Type B pancreatic cell (in vitro differentiated cells): ENCODE data around the gene LBH. TPM values are rescaled to one million over a fixed set of nuclear protein-coding genes. Genes with fewer than 3 reads are reported as not detected.
A peak's percentile ranks its signal among the peaks of the same experiment; 100 is the strongest.

Source experiments
- DNase-seq: peaks from one replicate; pipeline ENCODE4 v3.0.0; 2021; ENCODE audit warnings: mixed read lengths; ENCODE audit not compliant: unreplicated experiment; ENCODE audit errors: extremely low spot score
- H3K27ac Mint-ChIP-seq: 2 replicates; pipeline ENCODE4 v1.8.0; 2021; ENCODE audit warnings: mild to moderate bottlenecking, mixed read lengths
- H3K27me3 Mint-ChIP-seq: 2 replicates; pipeline ENCODE4 v1.8.0; 2021; ENCODE audit warnings: mixed read lengths
- H3K36me3 Mint-ChIP-seq: 2 replicates; pipeline ENCODE4 v1.8.0; 2021; ENCODE audit warnings: mixed read lengths
- H3K4me1 Mint-ChIP-seq: one replicate; pipeline ENCODE4 v1.8.0; 2021; ENCODE audit warnings: mixed read lengths; ENCODE audit not compliant: unreplicated experiment
- H3K4me3 Mint-ChIP-seq: 2 replicates; pipeline ENCODE4 v1.8.0; 2021; ENCODE audit warnings: mild to moderate bottlenecking, mixed read lengths
- H3K9me3 Mint-ChIP-seq: 2 replicates; pipeline ENCODE4 v1.8.0; 2021; ENCODE audit warnings: mixed read lengths
- total RNA-seq: library from RNA; stranded (reverse); gene quantifications from 2 replicates; pipeline ENCODE4 v1.2.1, GENCODE V29; 2021; ENCODE audit warnings: low replicate concordance
- TF ChIP-seq, protein P1 (sequence below): fragments of 200-600 bp; sonication (generic); conservative IDR thresholded peaks from 2 replicates; pipeline ENCODE4 v1.5.0; 2021; ENCODE audit warnings: antibody characterized with exemption, mild to moderate bottlenecking

The LBH gene
- total RNA-seq, 1 donor from 2014 or later, result 78.5 TPM

DNA sequence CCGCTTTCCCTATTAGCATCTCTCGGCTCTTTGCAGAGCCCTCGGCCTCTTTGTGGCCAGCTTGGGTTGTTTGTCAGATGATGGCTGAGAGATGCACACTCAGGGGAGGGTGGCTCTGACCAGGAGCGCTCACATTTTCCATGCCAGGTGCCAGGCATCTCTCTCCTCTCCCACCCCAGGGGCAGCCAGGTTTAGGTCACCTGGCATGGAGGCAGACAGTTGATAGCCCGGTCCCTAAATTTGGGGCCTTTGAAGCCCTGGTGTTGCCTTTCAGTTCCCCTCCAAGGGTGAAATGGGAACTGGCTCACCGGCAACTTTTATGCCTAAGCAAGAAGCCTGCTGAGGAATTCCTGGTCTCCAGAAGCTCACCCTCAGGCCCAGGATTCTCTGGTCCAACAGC, 19.1 kb downstream of the LBH start:
- Mint-ChIP-seq H3K9me3 (no peaks in the 10 kb centered on the region), H3K27ac (no peak overlapping the region), H3K27me3 (no peaks in the 10 kb centered on the region), H3K36me3 (peaks cover 14% of the 10 kb centered on the region), H3K4me3 (no peak overlapping the region), H3K4me1 (peaks cover 29% of the 10 kb centered on the region)
- TF ChIP-seq, protein P1, sequence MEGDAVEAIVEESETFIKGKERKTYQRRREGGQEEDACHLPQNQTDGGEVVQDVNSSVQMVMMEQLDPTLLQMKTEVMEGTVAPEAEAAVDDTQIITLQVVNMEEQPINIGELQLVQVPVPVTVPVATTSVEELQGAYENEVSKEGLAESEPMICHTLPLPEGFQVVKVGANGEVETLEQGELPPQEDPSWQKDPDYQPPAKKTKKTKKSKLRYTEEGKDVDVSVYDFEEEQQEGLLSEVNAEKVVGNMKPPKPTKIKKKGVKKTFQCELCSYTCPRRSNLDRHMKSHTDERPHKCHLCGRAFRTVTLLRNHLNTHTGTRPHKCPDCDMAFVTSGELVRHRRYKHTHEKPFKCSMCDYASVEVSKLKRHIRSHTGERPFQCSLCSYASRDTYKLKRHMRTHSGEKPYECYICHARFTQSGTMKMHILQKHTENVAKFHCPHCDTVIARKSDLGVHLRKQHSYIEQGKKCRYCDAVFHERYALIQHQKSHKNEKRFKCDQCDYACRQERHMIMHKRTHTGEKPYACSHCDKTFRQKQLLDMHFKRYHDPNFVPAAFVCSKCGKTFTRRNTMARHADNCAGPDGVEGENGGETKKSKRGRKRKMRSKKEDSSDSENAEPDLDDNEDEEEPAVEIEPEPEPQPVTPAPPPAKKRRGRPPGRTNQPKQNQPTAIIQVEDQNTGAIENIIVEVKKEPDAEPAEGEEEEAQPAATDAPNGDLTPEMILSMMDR, result no peak
- DNase-seq, result no peak

DNA sequence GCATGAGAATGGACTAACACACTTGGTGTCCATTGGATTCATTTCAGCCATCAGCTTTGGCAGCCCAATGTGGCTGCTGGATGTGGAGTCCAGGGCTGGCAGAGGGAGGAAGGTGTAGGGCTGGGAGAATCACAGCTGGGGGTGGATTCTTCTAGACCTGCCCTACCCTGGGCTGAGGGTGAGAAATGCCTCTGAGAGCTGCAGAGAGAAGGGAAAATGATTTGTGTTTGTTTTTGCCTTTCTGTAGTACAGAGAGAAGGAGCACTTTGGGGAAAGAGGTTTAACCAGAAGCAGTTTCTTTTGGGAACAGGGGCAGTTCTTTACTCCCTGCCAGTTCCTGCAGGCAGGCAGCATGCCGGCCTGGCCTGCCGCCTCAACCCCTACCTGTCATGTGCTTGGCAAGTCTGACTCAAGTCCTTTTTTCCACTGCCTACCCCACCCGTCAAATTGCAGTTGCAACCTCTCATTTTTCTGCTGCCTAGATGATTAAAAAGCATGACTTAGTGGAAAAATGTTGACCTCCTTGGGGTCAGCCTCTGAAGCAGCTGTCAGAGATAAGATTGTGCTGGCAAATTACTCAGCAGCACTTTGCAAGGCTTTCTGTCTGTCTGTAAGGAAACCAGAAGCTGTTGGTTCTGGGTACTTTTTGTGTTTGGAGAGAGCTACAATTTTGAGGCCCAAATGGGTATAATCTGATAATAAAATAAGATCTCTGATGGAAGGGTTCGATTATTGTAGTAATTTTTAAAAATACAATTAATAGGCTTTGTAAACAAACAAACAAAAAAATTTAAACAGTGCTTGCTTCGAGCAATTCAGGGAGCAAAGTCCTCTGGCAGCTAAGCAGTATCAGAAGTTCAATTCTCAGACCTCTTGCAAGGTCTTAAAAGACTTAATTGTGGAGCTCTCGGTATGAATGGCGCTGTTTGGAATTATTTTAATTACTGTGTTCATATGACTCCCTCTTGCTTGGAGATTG, 21.7 kb downstream of the LBH start:
- Mint-ChIP-seq H3K4me3 (peak overlapping the region; percentile 40), H3K4me1 (peaks cover 35% of the 10 kb centered on the region), H3K27me3 (no peaks in the 10 kb centered on the region), H3K9me3 (no peaks in the 10 kb centered on the region), H3K36me3 (peaks cover 23% of the 10 kb centered on the region), H3K27ac (peak overlapping the region; percentile 89)
- TF ChIP-seq, protein P1, result no peak
- DNase-seq, result no peak

DNA sequence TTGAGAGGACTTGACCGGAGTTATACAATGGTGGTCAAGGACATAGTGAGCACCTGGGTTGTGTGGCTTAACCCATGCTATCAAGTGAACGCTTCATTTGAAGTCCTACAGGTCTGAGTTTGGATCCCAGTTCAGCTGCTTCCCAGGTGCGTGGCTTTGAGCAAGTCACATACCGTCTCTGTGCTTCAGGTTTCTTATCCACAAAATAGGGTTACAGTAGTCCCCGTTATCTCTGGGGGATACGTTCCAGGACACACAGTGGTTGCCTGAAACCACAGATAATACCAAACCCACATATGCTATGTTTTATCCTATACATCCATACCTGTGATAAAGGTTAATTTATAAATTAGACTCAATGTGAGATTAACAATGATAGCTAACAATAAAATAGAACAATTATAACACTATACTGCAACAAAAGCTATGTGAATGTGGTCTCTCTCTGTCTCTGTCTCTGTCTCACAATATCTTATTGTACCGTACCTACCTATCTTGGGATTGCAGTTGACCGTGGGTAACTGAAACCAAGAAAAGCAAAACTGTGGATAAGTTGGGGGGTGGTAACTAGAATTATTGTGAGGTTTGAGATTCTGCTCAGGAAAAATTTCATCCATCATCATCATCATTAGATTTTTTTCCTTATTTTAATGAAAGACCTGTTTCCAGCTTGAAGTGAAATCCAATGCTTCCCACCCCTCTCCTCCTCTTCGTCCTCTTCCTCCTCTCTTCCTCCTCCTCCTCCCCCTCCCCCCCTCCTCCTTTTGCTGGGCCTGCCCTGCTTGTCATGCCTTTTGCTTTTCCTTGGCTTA, 22.7 kb downstream of the LBH start:
- DNase-seq, result no peak
- TF ChIP-seq, protein P1, result no peak
- H3K4me1 Mint-ChIP-seq, result peaks cover 31% of the 10 kb centered on the region
- H3K27me3 Mint-ChIP-seq, result no peaks in the 10 kb centered on the region
- no peak overlapping the region for H3K27ac Mint-ChIP-seq
- peaks cover 29% of the 10 kb centered on the region for H3K36me3 Mint-ChIP-seq
- no peaks in the 10 kb centered on the region for H3K9me3 Mint-ChIP-seq
- no peak overlapping the region for H3K4me3 Mint-ChIP-seq

DNA sequence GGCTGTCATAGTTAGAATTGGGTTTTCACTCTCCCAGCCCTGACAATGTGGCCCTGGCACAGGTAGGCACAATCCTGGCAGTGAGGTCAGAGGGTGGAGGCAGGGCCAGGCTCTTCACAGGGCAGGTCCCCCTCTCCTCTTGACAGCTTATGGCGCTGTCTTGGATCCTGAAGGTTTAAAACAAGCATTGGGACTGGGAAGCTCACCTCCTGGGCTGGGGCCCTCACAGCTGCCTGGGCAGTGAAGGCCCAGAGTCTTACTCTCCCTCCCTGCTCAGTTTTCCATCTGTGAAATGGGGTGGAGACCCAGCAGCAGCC, 23.3 kb downstream of the LBH start:
- no peaks in the 10 kb centered on the region for H3K27me3 Mint-ChIP-seq
- peaks cover 26% of the 10 kb centered on the region for H3K36me3 Mint-ChIP-seq
- H3K4me1 Mint-ChIP-seq, result peaks cover 26% of the 10 kb centered on the region
- TF ChIP-seq, protein P1, result no peak
- H3K27ac Mint-ChIP-seq, result no peak overlapping the region
- no peaks in the 10 kb centered on the region for H3K9me3 Mint-ChIP-seq
- no peak overlapping the region for H3K4me3 Mint-ChIP-seq
- DNase-seq, result no peak

DNA sequence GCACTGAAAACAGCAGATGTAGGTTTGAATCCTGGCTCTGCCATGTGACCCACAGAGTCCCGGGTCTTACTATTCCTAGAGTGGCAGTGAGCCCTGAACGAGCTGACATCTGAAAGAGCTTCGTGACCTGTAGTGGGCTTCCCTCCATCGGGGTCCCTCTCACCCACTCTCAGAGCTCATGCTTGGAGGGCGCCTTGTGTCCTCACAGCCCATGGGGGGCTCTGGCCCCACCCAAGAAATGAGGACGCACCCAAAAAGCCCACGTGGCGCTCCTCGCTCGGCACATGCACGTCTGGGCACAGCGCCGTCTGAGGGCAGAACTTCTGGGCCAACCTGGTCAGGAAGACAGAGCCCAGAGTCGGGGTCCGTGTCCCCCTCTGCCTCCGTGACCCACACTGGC, 23.7 kb downstream of the LBH start:
- no peaks in the 10 kb centered on the region for H3K9me3 Mint-ChIP-seq
- H3K27me3 Mint-ChIP-seq, result no peaks in the 10 kb centered on the region
- TF ChIP-seq, protein P1, result no peak
- H3K27ac Mint-ChIP-seq, result no peak overlapping the region
- no peak overlapping the region for H3K4me3 Mint-ChIP-seq
- H3K4me1 Mint-ChIP-seq, result peaks cover 25% of the 10 kb centered on the region
- peaks cover 28% of the 10 kb centered on the region for H3K36me3 Mint-ChIP-seq
- no peak for DNase-seq
